Activated T-cell treated with anti-CD3 and anti-CD28 coated beads for 1 hour (primary cell): ENCODE results near the gene SPOCK1.

Experiments
- DNase-seq: peaks from one replicate; pipeline ENCODE4 v3.0.0-alpha.2; 2020; ENCODE audit warnings: low read depth

Gene SPOCK1

GRCh38 chr5:137441476-137441875, 57.6 kb downstream of the SPOCK1 start:
- no peak for DNase-seq

DNA sequence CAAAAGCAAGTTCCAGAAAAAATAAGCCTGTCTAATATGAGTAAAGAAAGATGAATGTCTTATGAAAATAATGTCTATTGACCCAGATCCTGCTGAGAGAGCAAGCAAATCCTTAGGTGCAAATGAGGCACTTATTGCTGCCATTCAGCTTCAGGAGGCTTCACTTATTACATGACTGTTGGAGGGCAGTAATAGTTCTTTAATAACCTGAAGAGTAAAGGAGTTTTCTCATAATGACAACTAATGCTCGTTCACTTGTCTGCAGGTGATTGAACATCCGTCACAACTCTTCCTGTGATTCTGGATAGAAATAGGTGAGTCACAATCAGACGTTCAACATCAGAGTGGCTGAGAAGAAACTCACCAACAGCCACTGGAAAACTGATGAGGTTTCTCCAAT, 58.3 kb downstream of the SPOCK1 start:
- DNase-seq, result no peak

GRCh38 chr5:137439645-137440044, 59.5 kb downstream of the SPOCK1 start:
- DNase-seq, result no peak

DNA sequence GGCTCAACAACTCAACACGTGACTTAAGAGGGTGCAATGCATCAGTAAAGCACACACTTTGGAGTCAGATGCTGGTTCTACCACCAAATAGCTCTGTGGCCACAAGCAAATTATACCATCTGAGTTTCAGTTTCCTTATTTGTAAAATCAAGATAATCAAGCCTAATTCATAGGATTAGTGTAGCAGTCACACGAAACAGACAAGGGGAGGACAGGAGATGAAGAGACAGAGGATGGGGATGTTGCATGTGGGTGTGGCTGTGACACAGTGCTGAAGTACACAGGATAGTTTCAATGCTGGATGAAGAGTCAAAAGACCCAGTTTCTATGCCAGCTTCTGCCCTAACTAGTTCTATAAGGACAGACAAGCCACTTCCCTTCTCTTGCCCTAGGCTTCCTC, 60.2 kb downstream of the SPOCK1 start:
- no peak for DNase-seq

GRCh38 chr5:137437774-137438173, 61.4 kb downstream of the SPOCK1 start:
- no peak for DNase-seq

GRCh38 chr5:137433539-137433938, 65.6 kb downstream of the SPOCK1 start:
- no peak for DNase-seq

DNA sequence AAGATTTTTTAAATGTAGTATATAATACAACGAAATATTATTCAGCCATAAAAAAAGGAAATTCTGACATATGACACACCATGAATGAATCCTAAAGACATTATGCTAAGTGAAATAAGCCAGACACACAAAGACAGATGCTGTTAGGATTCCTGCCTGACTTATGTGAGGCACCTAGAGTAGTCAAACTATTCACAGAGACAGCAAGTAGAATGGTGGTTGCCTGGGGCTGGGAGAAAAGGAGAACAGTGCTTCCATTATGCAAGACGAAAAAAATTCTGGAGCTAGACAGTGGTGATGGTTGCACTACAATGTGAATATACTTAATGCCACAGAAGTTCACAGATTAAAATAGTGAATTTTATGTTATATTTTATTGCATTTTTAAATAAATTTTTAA, 66.8 kb downstream of the SPOCK1 start:
- no peak for DNase-seq

GRCh38 chr5:137431051-137431450, 68.1 kb downstream of the SPOCK1 start:
- no peak for DNase-seq

- no peak for DNase-seq
Measured at GRCh38 chr5:137415231-137415681, 83.9 kb downstream of the SPOCK1 start.

- DNase-seq, result no peak
Measured at GRCh38 chr5:137414112-137414755, 84.9 kb downstream of the SPOCK1 start.

DNA sequence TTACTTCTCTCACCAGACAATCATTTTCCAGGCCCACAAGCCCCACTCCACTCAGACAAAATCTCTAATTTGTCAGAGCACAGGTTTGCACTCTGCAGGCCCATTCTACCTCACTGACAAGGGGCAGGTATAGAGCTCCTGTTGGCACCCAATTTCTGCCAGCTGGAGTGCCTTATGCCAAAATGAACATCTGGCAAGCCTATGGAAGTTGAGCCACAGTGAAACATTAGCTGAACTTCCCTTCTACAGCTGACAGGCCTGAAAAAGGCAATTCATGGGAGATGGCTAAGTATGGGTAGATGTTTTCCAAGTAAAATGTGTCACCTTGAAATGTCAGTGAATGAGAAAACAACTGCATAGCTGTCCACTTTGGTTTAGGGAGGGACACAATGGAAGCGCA, 87.0 kb downstream of the SPOCK1 start:
- no peak for DNase-seq

- no peak for DNase-seq
Measured at GRCh38 chr5:137410234-137411010, 88.7 kb downstream of the SPOCK1 start.

DNA sequence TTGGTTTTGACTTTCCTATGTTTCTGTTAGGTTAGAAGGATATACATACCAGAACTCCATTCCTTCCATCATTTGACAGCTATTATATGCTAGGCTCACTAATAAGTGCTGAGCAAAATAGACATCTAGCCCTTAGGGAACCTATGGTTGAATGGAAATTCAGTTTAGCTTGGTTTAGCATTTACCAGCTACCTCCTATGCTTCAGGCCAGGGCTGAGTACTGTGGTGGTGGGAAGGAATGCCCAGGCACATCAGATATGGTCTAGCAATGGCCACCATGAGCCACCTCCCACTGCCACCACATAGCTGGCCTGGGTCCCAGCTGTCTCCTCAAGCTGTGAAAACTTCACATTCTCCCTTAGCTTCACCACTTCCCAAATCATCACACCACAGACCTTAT, 89.4 kb downstream of the SPOCK1 start:
- no peak for DNase-seq

GRCh38 chr5:137407090-137407489, 92.0 kb downstream of the SPOCK1 start:
- no peak for DNase-seq

GRCh38 chr5:137405393-137405792, 93.7 kb downstream of the SPOCK1 start:
- DNase-seq, result no peak

- no peak for DNase-seq
Measured at GRCh38 chr5:137403869-137404268, 95.3 kb downstream of the SPOCK1 start.

DNA sequence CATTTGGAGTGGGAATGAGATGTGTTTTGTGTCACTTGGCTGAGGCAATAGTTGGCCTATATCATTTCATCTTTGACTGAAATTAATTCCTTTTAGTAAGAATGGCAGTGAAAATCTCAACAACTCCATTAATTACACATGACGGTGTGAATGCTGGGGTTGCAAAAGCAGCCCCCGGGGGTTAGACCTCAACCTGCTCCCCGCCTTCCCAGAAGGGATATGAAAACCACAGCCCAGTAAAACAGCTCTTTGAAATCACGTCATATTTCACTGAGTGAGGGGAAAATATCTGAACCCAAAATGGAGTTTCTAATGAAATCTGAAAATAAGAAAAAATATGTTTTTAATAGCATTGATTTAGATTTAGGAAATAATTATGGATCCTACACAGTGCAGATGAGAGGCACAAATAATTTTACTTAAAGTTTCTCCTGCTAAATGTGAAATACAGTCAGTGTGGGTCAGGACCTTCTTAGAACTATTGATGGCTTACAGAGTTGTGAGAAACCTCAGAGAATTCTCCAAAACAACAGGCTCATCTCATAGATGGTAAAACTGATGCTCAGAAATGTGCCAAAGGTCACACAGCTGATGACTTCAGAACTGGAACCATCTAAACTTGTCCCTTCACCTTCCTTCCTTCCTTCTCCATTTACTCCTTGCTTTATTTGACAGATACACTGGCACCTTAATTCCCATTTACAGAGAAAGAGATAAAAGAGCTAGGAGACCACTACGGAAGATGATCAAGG, 96.5 kb downstream of the SPOCK1 start:
- DNase-seq, result no peak

- DNase-seq, result no peak
Measured at GRCh38 chr5:137401946-137402345, 97.2 kb downstream of the SPOCK1 start.

DNA sequence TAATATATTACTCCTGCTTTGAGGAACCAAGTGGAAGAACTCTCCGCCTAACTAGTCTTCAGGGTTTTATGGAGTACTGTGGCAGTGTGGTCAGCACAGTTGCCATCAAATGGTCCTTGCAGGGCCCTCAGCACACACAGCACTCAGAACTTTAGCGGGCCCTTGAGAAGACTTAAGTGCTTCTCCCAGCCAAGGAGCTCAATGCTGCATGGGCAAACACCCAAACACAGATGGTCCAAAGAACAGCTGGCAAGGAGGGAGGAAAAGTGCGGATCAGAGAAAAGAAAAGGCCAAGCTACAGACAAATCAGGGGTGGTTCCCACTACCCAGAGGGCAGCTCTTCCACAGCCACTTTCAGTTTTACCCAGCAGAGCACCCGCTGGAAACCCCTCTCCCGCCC, 98.6 kb downstream of the SPOCK1 start:
- no peak for DNase-seq

GRCh38 chr5:137399911-137400310, 99.2 kb downstream of the SPOCK1 start:
- no peak for DNase-seq

- DNase-seq, result no peak
Measured at GRCh38 chr5:137398751-137399150, 100.4 kb downstream of the SPOCK1 start.

DNA sequence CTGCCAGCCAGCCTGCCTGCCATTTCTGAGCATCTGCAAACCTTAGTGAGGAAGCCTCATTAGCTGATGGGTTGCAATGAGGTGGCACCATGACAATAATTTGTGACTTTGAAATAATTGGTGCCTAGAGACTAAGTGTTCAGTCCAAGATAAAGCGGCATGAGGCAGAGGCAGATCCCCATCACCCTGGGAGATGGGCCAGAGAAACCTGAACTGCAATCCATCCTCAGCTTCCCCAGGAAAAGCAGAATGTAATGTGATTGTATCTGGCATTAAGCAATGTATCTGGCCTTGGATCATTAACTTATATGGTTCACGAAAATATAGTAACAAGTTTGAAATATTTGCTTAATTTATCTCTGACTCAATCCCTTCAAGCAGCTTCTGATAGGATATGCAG, 101.0 kb downstream of the SPOCK1 start:
- no peak for DNase-seq
